Esophagus squamous epithelium (tissue), 5 donors: ENCODE results near the gene C14orf180. TPM values are rescaled to one million over a fixed set of nuclear protein-coding genes. Genes with fewer than 3 reads are reported as not detected.

Source experiments
- DNase-seq: peaks from one replicate; lab custom pipeline; 2025; lab: John Stamatoyannopoulos, UW
- H3K27ac ChIP-seq, 4 donors: fragments of 200-600 bp; sonication (generic); one replicate each; pipeline ENCODE4 v1.5.1; 2016 to 2019; ENCODE audit warnings: mild to moderate bottlenecking in 1 of 4
- H3K27me3 ChIP-seq, 4 donors: fragments of 200-600 bp; sonication (generic); 1 replicate in 3 of 4; 2 replicates in 1 of 4; pipeline versions ENCODE4 v1.5.1 to v1.6.0; 2017 to 2021; ENCODE audit warnings: antibody characterized with exemption in 1 of 4
- H3K36me3 ChIP-seq, 3 donors: fragments of 200-600 bp; sonication (generic); one replicate each; pipeline ENCODE4 v1.5.1; 2016 to 2019
- H3K4me1 ChIP-seq, 3 donors: fragments of 200-600 bp; sonication (generic); one replicate each; pipeline ENCODE4 v1.5.1; 2017 to 2019
- H3K4me3 ChIP-seq, 4 donors: fragments of 200-600 bp; sonication (generic); 1 replicate in 3 of 4; 2 replicates in 1 of 4; pipeline ENCODE4 v1.5.1; 2016 to 2019; ENCODE audit warnings: mild to moderate bottlenecking in 2 of 4, moderate library complexity in 1 of 4
- H3K9me3 ChIP-seq, 3 donors: fragments of 200-600 bp; sonication (generic); one replicate each; pipeline ENCODE4 v1.5.1; 2016 to 2019
- CTCF ChIP-seq, 6 experiments: fragments of 450-650 bp in 4 of 6; fragments of 200-600 bp in 2 of 6; sonication (generic) in 2 of 6; IDR thresholded peaks; one replicate each; pipeline ENCODE4 v1.5.1; 2016 to 2019; ENCODE audit warnings: antibody characterized with exemption in 6 of 6, mild to moderate bottlenecking in 4 of 6, moderate library complexity in 4 of 6
- POLR2A ChIP-seq, 4 donors: fragments of 450-650 bp; IDR thresholded peaks; one replicate each; pipeline ENCODE4 v1.6.1; 2017; ENCODE audit warnings: antibody characterized with exemption in 4 of 4, mild to moderate bottlenecking in 4 of 4, moderate library complexity in 3 of 4
- WGBS, 2 donors: methylation state at CpG; one replicate each; pipeline ENCODE4 v1.1.5; 2018; 5-methylcytosine and 5-hydroxymethylcytosine counted together
- intact Hi-C: fragments of 100-400 bp; cut with DNase I; formaldehyde crosslinking; loops from one replicate; pipeline ENCODE4 v1.15.0; 2022
- total RNA-seq, 4 donors: library from RNA; depleted of rRNA; stranded (reverse); fragments of >200 nt; gene quantifications; one replicate each; pipeline ENCODE4 v1.1.0, GENCODE V29; 2016
- donor health status: DM: yes; HTN: yes; CAD: no.

Gene C14orf180
- total RNA-seq, 4 donors from 2014 or later = not detected

GRCh38 chr14:104614126-104614812, 34.7 kb downstream of the C14orf180 start:
- peaks cover 0 to 68% (median 0%) of the 10 kb centered on the region in 4 donors for H3K27me3 ChIP-seq
- no peak overlapping the region for H3K27ac ChIP-seq
- TF ChIP-seq POLR2A (IDR thresholded peaks at IDR 0.05) = no peak
- TF ChIP-seq CTCF (IDR thresholded peaks at IDR 0.05) = no peak
- no peaks in the 10 kb centered on the region for H3K36me3 ChIP-seq
- no peaks in the 10 kb centered on the region for H3K4me1 ChIP-seq
- intact Hi-C loops = no loop called here
- WGBS, 2 donors = 51 to 59% methylated on average over 4 of the region's 4 CpGs
- H3K9me3 ChIP-seq = no peaks in the 10 kb centered on the region
- no peak overlapping the region for H3K4me3 ChIP-seq
- DNase-seq = no peak

- Histone ChIP-seq H3K4me3 (no peak overlapping the region), H3K4me1 (no peaks in the 10 kb centered on the region), H3K36me3 (no peaks in the 10 kb centered on the region), H3K27ac (no peak overlapping the region), H3K9me3 (peaks cover 0 to 11% (median 0%) of the 10 kb centered on the region in 3 donors), H3K27me3 (peaks cover 0 to 77% (median 0%) of the 10 kb centered on the region in 4 donors)
- intact Hi-C loops = no loop called here
- no peak for DNase-seq
- TF ChIP-seq CTCF (IDR thresholded peaks at IDR 0.05) (no peak), POLR2A (IDR thresholded peaks at IDR 0.05) (no peak)
- 68 to 74% methylated on average over 3 to 5 of the region's 5 CpGs for WGBS, 2 donors
These were observed 45.4 kb downstream of the C14orf180 start for GRCh38 chr14:104624939-104625338.

- Histone ChIP-seq H3K4me1 (no peaks in the 10 kb centered on the region), H3K27me3 (peaks cover 0 to 86% (median 0%) of the 10 kb centered on the region in 4 donors), H3K36me3 (no peaks in the 10 kb centered on the region), H3K9me3 (peaks cover 0 to 11% (median 0%) of the 10 kb centered on the region in 3 donors), H3K27ac (no peak overlapping the region), H3K4me3 (no peak overlapping the region)
- no peak for TF ChIP-seq CTCF (IDR thresholded peaks at IDR 0.05)
- TF ChIP-seq POLR2A (IDR thresholded peaks at IDR 0.05) = no peak
- 81 to 82% methylated on average over 8 of the region's 9 CpGs for WGBS, 2 donors
- DNase-seq = no peak
- intact Hi-C loops = loop anchor here (10.0 kb wide), 1 partner anchor 488 kb away; no protein-coding TSS in a partner anchor
These were observed 53.2 kb downstream of the C14orf180 start for GRCh38 chr14:104632781-104633180.

- 67% methylated on average over 10 to 12 of the region's 24 CpGs for WGBS, 2 donors
- Histone ChIP-seq H3K27ac (no peak overlapping the region), H3K9me3 (peaks cover 0 to 11% (median 0%) of the 10 kb centered on the region in 3 donors), H3K4me1 (no peaks in the 10 kb centered on the region), H3K4me3 (no peak overlapping the region), H3K27me3 (peaks cover 0 to 87% (median 0%) of the 10 kb centered on the region in 4 donors), H3K36me3 (no peaks in the 10 kb centered on the region)
- intact Hi-C loops = loop anchor here (10.0 kb wide), 1 partner anchor 489 kb away; no protein-coding TSS in a partner anchor
- DNase-seq = no peak
- TF ChIP-seq POLR2A (IDR thresholded peaks at IDR 0.05) = no peak
- TF ChIP-seq CTCF (IDR thresholded peaks at IDR 0.05) = no peak
These were observed 53.9 kb downstream of the C14orf180 start for GRCh38 chr14:104633276-104634137.
